HG03045 (cell line): ENCODE results near the gene DTL.

Experiments used
- ATAC-seq: cut with Tn5 transposase; IDR thresholded peaks from one replicate; pipeline ENCODE4 v1.9.1; 2021; ENCODE audit warnings: mild to moderate bottlenecking, moderate library complexity; ENCODE audit not compliant: unreplicated experiment

The DTL gene

GRCh38 chr1:212121779-212122178, 86.2 kb downstream of the DTL start:
- no peak for ATAC-seq

GRCh38 chr1:212124690-212125582, 89.4 kb downstream of the DTL start:
- ATAC-seq = no peak

- ATAC-seq = no peak
Measured at GRCh38 chr1:212125654-212126053, 90.1 kb downstream of the DTL start.

GRCh38 chr1:212127221-212127620, 91.7 kb downstream of the DTL start:
- ATAC-seq = no peak

GRCh38 chr1:212129781-212130180, 94.2 kb downstream of the DTL start:
- ATAC-seq = no peak

GRCh38 chr1:212132025-212132424, 96.5 kb downstream of the DTL start:
- no peak for ATAC-seq

- no peak for ATAC-seq
Measured at GRCh38 chr1:212133319-212133718, 97.8 kb downstream of the DTL start.

GRCh38 chr1:212135166-212135565, 99.6 kb downstream of the DTL start:
- no peak for ATAC-seq

- no peak for ATAC-seq
Measured at GRCh38 chr1:212137854-212138253, 102.3 kb downstream of the DTL start.

GRCh38 chr1:212138457-212138856, 102.9 kb downstream of the DTL start:
- ATAC-seq = no peak

GRCh38 chr1:212139526-212140135, 104.1 kb downstream of the DTL start:
- no peak for ATAC-seq

- ATAC-seq = no peak
Measured at GRCh38 chr1:212141404-212141803, 105.9 kb downstream of the DTL start.

- ATAC-seq = no peak
Measured at GRCh38 chr1:212142883-212143530, 107.5 kb downstream of the DTL start.

- no peak for ATAC-seq
Measured at GRCh38 chr1:212147581-212148033, 112.1 kb downstream of the DTL start.

GRCh38 chr1:212149566-212149965, 114.0 kb downstream of the DTL start:
- ATAC-seq = no peak

- no peak for ATAC-seq
Measured at GRCh38 chr1:212152308-212152693, 116.8 kb downstream of the DTL start.

GRCh38 chr1:212152869-212153268, 117.3 kb downstream of the DTL start:
- no peak for ATAC-seq

- ATAC-seq = no peak
Measured at GRCh38 chr1:212153635-212154034, 118.1 kb downstream of the DTL start.
